ENCODE results near the gene PRF1. TPM values are rescaled to one million over a fixed set of nuclear protein-coding genes. Genes with fewer than 3 reads are reported as not detected.

PRF1 gene
- total and polyA plus RNA-seq, 2 experiments from 2014 or later, result 0.13 TPM; not detected in 1

GRCh38 chr10:70593513-70593890, 9.0 kb downstream of the PRF1 start:
- H3K4me2 ChIP-seq, result no peak overlapping the region
- H2AFZ ChIP-seq, result no peak overlapping the region
- H3K27ac ChIP-seq (ENCODE audit: low read depth), result no peak overlapping the region
- ATAC-seq (no peak), DNase-seq (ENCODE audit: low spot score) (no peak)
- no peaks in the 10 kb centered on the region for H3K79me2 ChIP-seq (replicated peaks; ENCODE audit: insufficient read depth)
- no peak for TF ChIP-seq ZNF114 (CRISPR knock-in tag; IDR thresholded peaks at IDR 0.05)
- no peaks in the 10 kb centered on the region for H3K27me3 ChIP-seq (ENCODE audit: insufficient read depth)
- H3K4me3 Mint-ChIP-seq, result no peak overlapping the region
- H3K9me2 ChIP-seq (ENCODE audit: insufficient read depth), result peaks cover 9% of the 10 kb centered on the region
- peaks cover 4% of the 10 kb centered on the region for H3K27me3 Mint-ChIP-seq (ENCODE audit: insufficient read depth, low read depth, poor library complexity)
- H3K4me3 ChIP-seq, result no peak overlapping the region
- H3K36me3 Mint-ChIP-seq (ENCODE audit: low read depth), result no peaks in the 10 kb centered on the region
- peaks cover 6% of the 10 kb centered on the region; the same call in 1 of the 2 replicates for H3K4me1 ChIP-seq (ENCODE audit: insufficient read depth)
- H3K27ac Mint-ChIP-seq, result no peak overlapping the region
- H4K20me1 ChIP-seq (replicated peaks; ENCODE audit: insufficient read depth), result no peaks in the 10 kb centered on the region
- H3K4me1 Mint-ChIP-seq, result peaks cover 21% of the 10 kb centered on the region
- no peaks in the 10 kb centered on the region for H3F3A ChIP-seq (replicated peaks; ENCODE audit: low read depth)
- no peaks in the 10 kb centered on the region for H3K9me3 Mint-ChIP-seq
- no peaks in the 10 kb centered on the region for H3K36me3 ChIP-seq (ENCODE audit: insufficient read depth)

- Mint-ChIP-seq H3K27me3 (ENCODE audit: insufficient read depth, low read depth, poor library complexity) (peaks cover 4% of the 10 kb centered on the region), H3K4me1 (peaks cover 24% of the 10 kb centered on the region), H3K4me3 (no peak overlapping the region), H3K27ac (no peak overlapping the region), H3K36me3 (ENCODE audit: low read depth) (no peaks in the 10 kb centered on the region), H3K9me3 (no peaks in the 10 kb centered on the region)
- Histone ChIP-seq H2AFZ (no peak overlapping the region), H3K27ac (ENCODE audit: low read depth) (no peak overlapping the region), H3K4me2 (no peak overlapping the region), H3K27me3 (ENCODE audit: insufficient read depth) (no peaks in the 10 kb centered on the region), H3K9me2 (ENCODE audit: insufficient read depth) (peaks cover 9% of the 10 kb centered on the region; the same call in 1 of the 2 replicates), H3K79me2 (replicated peaks; ENCODE audit: insufficient read depth) (no peaks in the 10 kb centered on the region), H4K20me1 (replicated peaks; ENCODE audit: insufficient read depth) (no peaks in the 10 kb centered on the region), H3K4me3 (no peak overlapping the region), H3F3A (replicated peaks; ENCODE audit: low read depth) (no peaks in the 10 kb centered on the region), H3K4me1 (ENCODE audit: insufficient read depth) (peaks cover 6% of the 10 kb centered on the region; the same call in 1 of the 2 replicates), H3K36me3 (ENCODE audit: insufficient read depth) (no peaks in the 10 kb centered on the region)
- TF ChIP-seq ZNF114 (CRISPR knock-in tag; IDR thresholded peaks at IDR 0.05) (no peak), ZNF331 (CRISPR knock-in tag; IDR thresholded peaks at IDR 0.05; ENCODE audit: low read depth) (no peak), NANOG (IDR thresholded peaks at IDR 0.05; ENCODE audit: borderline replicate concordance) (no peak), CREB1 (CRISPR knock-in tag; IDR thresholded peaks at IDR 0.05; ENCODE audit: low read depth) (no peak), STAT1 (IDR thresholded peaks at IDR 0.05; ENCODE audit: unreplicated experiment) (no peak), EZH2 (IDR thresholded peaks at IDR 0.05; ENCODE audit: low read depth, unreplicated experiment) (no peak), POLR2AphosphoS5 (IDR thresholded peaks at IDR 0.05; ENCODE audit: low read depth) (no peak), ZNF462 (CRISPR knock-in tag; IDR thresholded peaks at IDR 0.05) (no peak), REST (IDR thresholded peaks at IDR 0.05; ENCODE audit: unreplicated experiment) (no peak), ETS1 (IDR thresholded peaks at IDR 0.05) (no peak)
- ATAC-seq, result no peak
- no peak for DNase-seq (ENCODE audit: low spot score)
These were observed 9.6 kb downstream of the PRF1 start for GRCh38 chr10:70592746-70593512.
